ENCODE results near the gene ITIH5. TPM values are rescaled to one million over a fixed set of nuclear protein-coding genes. Genes with fewer than 3 reads are reported as not detected.
A peak's percentile ranks its signal among the peaks of the same experiment; 100 is the strongest.

Gene ITIH5
- total and polyA plus RNA-seq, 2 of the 13 experiments (the other 11 are each of a cell fraction or from before 2014, with no cell fraction given), result 4.7 to 8.9 TPM

DNA sequence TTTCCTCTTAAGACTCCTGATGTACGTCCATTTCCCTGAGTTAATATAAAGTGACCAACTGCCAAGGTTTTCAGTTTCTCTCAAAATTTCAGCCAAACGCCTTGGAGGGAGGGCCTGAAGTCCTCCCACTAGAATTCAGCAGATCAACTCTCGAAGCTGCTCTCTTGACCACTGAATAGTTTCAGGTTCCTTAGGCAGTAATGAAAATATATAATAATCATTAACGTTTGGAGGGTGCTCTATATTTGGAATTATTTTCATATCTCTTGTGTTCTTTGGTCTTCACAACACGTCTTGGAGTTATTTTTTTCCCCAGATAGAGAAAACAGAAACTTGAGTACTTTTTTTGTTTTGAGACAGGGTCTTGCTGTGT lies 132.3 kb downstream of the ITIH5 start:
- no peak for DNase-seq (ENCODE audit: low spot score)
- no peak overlapping the region for H3K4me3 ChIP-seq (replicated peaks in 1 of 3; ENCODE audit: insufficient read depth in 1 of 3, low read depth in 2 of 3, low read length in 3 of 3)
- H3K4me1 ChIP-seq (ENCODE audit: insufficient read depth, low read length), result peaks cover 26% of the 10 kb centered on the region
- no peak overlapping the region for H3K27ac ChIP-seq (ENCODE audit: extremely low read length, insufficient read depth, low read length)
- in situ Hi-C loops (cut with HindIII; ENCODE audit: extremely low pct_ligation_motif_present, low pct_unique_long_range_greater_than_20kb) (no loop called here), intact Hi-C loops (cut with micrococcal nuclease; ENCODE audit: unreplicated experiment) (no loop called here)
- no peaks in the 10 kb centered on the region for H3K36me3 ChIP-seq (replicated peaks in 1 of 2; ENCODE audit: control insufficient read depth in 1 of 2, insufficient read depth in 2 of 2, low read length in 2 of 2)
- TF ChIP-seq ZNF775 (CRISPR knock-in tag; IDR thresholded peaks at IDR 0.05; ENCODE audit: borderline replicate concordance) (no peak), MYNN (CRISPR knock-in tag; IDR thresholded peaks at IDR 0.05; ENCODE audit: low read depth) (no peak), ZBTB26 (CRISPR knock-in tag; IDR thresholded peaks at IDR 0.05; ENCODE audit: borderline replicate concordance) (no peak), TRIM24 (CRISPR knock-in tag; IDR thresholded peaks at IDR 0.05) (no peak), ZNF337 (CRISPR knock-in tag; IDR thresholded peaks at IDR 0.05; ENCODE audit: borderline replicate concordance, low read depth) (no peak)
- no peaks in the 10 kb centered on the region for H3K79me2 ChIP-seq (ENCODE audit: insufficient read depth, low read length)
- no peaks in the 10 kb centered on the region for H3K9me3 ChIP-seq (ENCODE audit: low read length)
- CTCF ChIA-PET (ENCODE audit: low intra/inter-chr PET ratio, low total read pairs), result no interaction called here
- no peak for FAIRE-seq
- no peak overlapping the region for H3K9ac ChIP-seq (ENCODE audit: insufficient read depth, low read depth, low read length)
- no peak for ATAC-seq
- H4K20me1 ChIP-seq (ENCODE audit: insufficient read depth, low read length), result no peaks in the 10 kb centered on the region
- no peak overlapping the region for H3K4me2 ChIP-seq (ENCODE audit: low read depth, low read length)
- no peaks in the 10 kb centered on the region for H3K27me3 ChIP-seq (ENCODE audit: control insufficient read depth in 1 of 2, insufficient read depth in 2 of 2, low read length in 2 of 2)
- WGBS (ENCODE audit: low lambda C conversion rate), result 84% methylated on average over 5 of the region's 5 CpGs
- POLR2A ChIA-PET, result interaction anchor here (1.8 to 2.7 kb wide), 2 partner anchors 152 to 166 kb away, joined by 5 to 22 read pairs; no protein-coding TSS in a partner anchor
- BruUV-seq (replicated peaks), result no TSS peak
- H2AFZ ChIP-seq (ENCODE audit: low read length), result no peak overlapping the region

DNA sequence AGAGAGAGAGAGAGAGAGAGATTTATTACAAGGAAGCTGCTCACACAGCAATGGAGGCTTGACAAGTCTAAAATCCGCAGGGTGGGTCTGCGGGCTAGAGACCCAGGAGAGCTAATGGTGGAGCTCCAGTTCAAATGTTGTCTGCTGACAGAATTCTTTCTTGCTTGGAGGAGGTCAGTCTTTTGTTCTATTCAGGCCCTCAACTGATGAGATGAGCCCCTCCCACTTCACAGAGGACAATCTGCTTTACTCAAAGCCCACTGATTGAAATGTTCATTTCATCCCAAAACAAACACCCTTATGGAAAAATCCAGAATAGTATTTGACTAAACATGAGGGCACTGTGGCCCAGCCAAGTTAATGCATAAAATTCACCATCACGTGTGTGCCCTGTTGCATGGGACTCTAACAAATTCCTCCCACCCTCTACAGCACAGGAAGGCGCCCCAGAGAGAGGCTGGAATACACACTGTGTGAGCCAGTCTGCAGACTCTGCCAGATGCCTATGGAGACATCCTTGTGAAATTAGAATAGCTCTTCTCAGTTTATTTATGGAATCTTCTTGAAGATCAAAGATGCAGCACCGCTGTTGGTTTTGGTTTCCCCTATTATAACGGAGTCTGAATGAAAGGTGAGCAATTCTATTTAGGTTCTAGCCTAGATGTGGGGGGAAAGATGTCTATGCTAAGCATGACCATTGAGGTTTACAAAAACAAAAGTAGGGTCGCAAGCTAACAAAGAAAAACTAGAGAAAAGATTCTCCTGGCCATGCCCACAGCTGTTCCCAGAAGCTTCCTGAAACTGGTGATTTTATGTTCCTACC lies 132.9 kb downstream of the ITIH5 start:
- BruUV-seq (replicated peaks), result no TSS peak
- peak overlapping the region; percentile 68 for H3K9ac ChIP-seq (ENCODE audit: insufficient read depth, low read depth, low read length)
- peak overlapping the region; percentile 52 for H2AFZ ChIP-seq (ENCODE audit: low read length)
- in situ Hi-C loops (cut with HindIII; ENCODE audit: extremely low pct_ligation_motif_present, low pct_unique_long_range_greater_than_20kb), result no loop called here
- TF ChIP-seq RBM22 (optimal IDR thresholded peaks at IDR 0.05; ENCODE audit: low read length) (no peak), ZNF136 (CRISPR knock-in tag; IDR thresholded peaks at IDR 0.05; ENCODE audit: low read depth) (no peak)
- TF ChIP-seq, protein P1, sequence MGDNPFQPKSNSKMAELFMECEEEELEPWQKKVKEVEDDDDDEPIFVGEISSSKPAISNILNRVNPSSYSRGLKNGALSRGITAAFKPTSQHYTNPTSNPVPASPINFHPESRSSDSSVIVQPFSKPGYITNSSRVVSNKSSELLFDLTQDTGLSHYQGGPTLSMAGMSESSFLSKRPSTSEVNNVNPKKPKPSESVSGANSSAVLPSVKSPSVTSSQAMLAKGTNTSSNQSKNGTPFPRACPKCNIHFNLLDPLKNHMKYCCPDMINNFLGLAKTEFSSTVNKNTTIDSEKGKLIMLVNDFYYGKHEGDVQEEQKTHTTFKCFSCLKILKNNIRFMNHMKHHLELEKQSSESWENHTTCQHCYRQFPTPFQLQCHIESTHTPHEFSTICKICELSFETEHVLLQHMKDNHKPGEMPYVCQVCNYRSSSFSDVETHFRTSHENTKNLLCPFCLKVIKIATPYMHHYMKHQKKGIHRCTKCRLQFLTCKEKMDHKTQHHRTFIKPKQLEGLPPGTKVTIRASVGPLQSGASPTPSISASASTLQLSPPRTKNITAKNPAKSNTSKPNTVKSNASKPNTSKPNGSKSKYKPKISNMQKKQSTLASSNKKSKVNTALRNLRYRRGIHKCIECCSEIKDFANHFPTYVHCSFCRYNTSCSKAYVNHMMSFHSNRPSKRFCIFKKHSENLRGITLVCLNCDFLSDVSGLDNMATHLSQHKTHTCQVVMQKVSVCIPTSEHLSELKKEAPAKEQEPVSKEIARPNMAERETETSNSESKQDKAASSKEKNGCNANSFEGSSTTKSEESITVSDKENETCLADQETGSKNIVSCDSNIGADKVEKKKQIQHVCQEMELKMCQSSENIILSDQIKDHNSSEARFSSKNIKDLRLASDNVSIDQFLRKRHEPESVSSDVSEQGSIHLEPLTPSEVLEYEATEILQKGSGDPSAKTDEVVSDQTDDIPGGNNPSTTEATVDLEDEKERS (CRISPR knock-in tag; IDR thresholded peaks at IDR 0.05), result 0 out of 2 replicates have a peak, but pooled peaks have one; percentile 8
- intact Hi-C loops (cut with micrococcal nuclease; ENCODE audit: unreplicated experiment), result loop anchor here (1.0 to 2.0 kb wide), 3 partner anchors 7 to 167 kb away; no protein-coding TSS in a partner anchor
- 82% methylated on average over 7 of the region's 7 CpGs for WGBS (ENCODE audit: low lambda C conversion rate)
- CTCF ChIA-PET (ENCODE audit: low intra/inter-chr PET ratio, low total read pairs), result no interaction called here
- H3K36me3 ChIP-seq (replicated peaks in 1 of 2; ENCODE audit: control insufficient read depth in 1 of 2, insufficient read depth in 2 of 2, low read length in 2 of 2), result no peaks in the 10 kb centered on the region
- H3K79me2 ChIP-seq (ENCODE audit: insufficient read depth, low read length), result no peaks in the 10 kb centered on the region
- ATAC-seq, result no peak; the same call in 2 of the 3 replicates
- peak overlapping the region; percentile 97 for H3K4me2 ChIP-seq (ENCODE audit: low read depth, low read length)
- no peaks in the 10 kb centered on the region for H4K20me1 ChIP-seq (ENCODE audit: insufficient read depth, low read length)
- peak overlapping the region; percentile 63 for H3K27ac ChIP-seq (ENCODE audit: extremely low read length, insufficient read depth, low read length)
- H3K9me3 ChIP-seq (ENCODE audit: low read length), result no peaks in the 10 kb centered on the region
- POLR2A ChIA-PET, result interaction anchor here (1.0 to 2.7 kb wide), 10 partner anchors 7 to 173 kb away, joined by 3 to 22 read pairs (median 6); partner anchors contain the start of gene ITIH2
- H3K27me3 ChIP-seq (ENCODE audit: control insufficient read depth in 1 of 2, insufficient read depth in 2 of 2, low read length in 2 of 2), result no peaks in the 10 kb centered on the region
- peak overlapping the region in 1 of 3 experiments; percentile 60; a peak in 1 of 6 replicates for H3K4me3 ChIP-seq (replicated peaks in 1 of 3; ENCODE audit: insufficient read depth in 1 of 3, low read depth in 2 of 3, low read length in 3 of 3)
- no peak for DNase-seq (ENCODE audit: low spot score)
- H3K4me1 ChIP-seq (ENCODE audit: insufficient read depth, low read length), result peaks cover 20% of the 10 kb centered on the region
- FAIRE-seq, result no peak
